Spleen (tissue), 7 donors: Measurements from ENCODE around the gene PRPF19.
"Not testable (repeated sequence)": the region's sequence is repeated elsewhere in the genome, so short reads cannot be mapped to it uniquely, and the experiment has no call there.

Source experiments
- CTCF ChIP-seq, 11 experiments: fragments of 200-600 bp in 7 of 11; fragments of 450-650 bp in 4 of 11; sonication (generic) in 4 of 11; IDR thresholded peaks in 8 of 11; conservative IDR thresholded peaks in 3 of 11; 1 replicate in 7 of 11; 2 replicates in 4 of 11; pipeline versions ENCODE4 v1.4.0 to v1.8.0; 2016 to 2021; ENCODE audit warnings: antibody characterized with exemption in 11 of 11, inconsistent platforms in 4 of 11, mild to moderate bottlenecking in 1 of 11
- POLR2A ChIP-seq, 3 donors: fragments of 450-650 bp; IDR thresholded peaks; one replicate each; pipeline ENCODE4 v1.5.1; 2017; ENCODE audit warnings: antibody characterized with exemption in 3 of 3, mild to moderate bottlenecking in 1 of 3
- POLR2AphosphoS5 ChIP-seq, 3 donors: sonication (generic); formaldehyde crosslinking; IDR thresholded peaks; one replicate each; pipeline ENCODE4 v1.5.1; 2017; ENCODE audit warnings: antibody characterized with exemption in 3 of 3
- donor health status: DM: no; HTN: no; CAD: no; lungs with moderate emphysema.
- donor health status: DM: no; HTN: no; CAD: no.
- donor health status: DM: no; HTN: no; CAD: no.

DNA sequence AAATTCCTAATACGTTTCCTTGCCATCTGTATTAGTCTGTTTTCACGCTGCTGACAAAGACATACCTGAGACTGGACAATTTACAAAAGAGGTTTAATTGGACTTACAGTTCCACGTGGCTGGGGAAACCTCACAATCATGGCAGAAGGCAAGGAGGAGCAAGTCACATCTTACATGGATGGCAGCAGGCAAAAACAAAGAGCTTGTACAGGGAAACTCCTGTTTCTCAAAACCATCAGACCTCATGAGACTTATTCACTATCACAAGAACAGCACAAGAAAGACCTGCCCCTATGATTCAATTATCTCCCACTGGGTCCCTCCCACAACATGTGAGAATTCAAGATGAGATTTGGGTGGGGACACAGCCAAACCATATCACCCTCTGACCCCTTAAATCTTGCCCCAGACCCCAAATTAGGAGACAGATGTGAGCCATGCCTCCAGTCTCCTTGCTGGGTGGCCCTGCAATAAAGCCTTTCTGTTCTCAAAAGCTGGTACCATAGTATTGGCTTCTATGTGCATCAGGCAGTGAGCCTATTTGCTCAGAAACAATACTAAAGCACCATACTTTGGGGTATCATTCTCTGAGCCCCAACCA, 3.4 kb upstream of the PRPF19 start:
- TF ChIP-seq CTCF (IDR thresholded peaks at IDR 0.05 in 8 of 11, conservative IDR thresholded peaks at IDR 0.05 in 3 of 11); POLR2AphosphoS5 (IDR thresholded peaks at IDR 0.05); POLR2A (IDR thresholded peaks at IDR 0.05): not testable (repeated sequence)
